ENCODE results near the gene DAGLA. TPM values are rescaled to one million over a fixed set of nuclear protein-coding genes. Genes with fewer than 3 reads are reported as not detected.

The DAGLA gene
- total RNA-seq, 6 experiments from 2014 or later: 2.4 to 4.2 (median 3.3) TPM

GRCh38 chr11:61728066-61728939 is 48.1 kb downstream of the DAGLA start:
- Mint-ChIP-seq H3K27ac (no peak overlapping the region), H3K4me1 (ENCODE audit: low read depth) (peaks cover 34% of the 10 kb centered on the region), H3K27me3 (ENCODE audit: insufficient read depth) (peaks cover 1% of the 10 kb centered on the region; the same call in 1 of the 2 replicates), H3K4me3 (no peak overlapping the region), H3K36me3 (ENCODE audit: low read depth) (0 out of 2 replicates have a peak, but pooled peaks cover 5% of the 10 kb centered on the region), H3K9me3 (no peaks in the 10 kb centered on the region)
- TF ChIP-seq CTCF (IDR thresholded peaks at IDR 0.05): no peak
- DNase-seq: no peak

- no peak for TF ChIP-seq CTCF (IDR thresholded peaks at IDR 0.05)
- H3K36me3 Mint-ChIP-seq (ENCODE audit: low read depth): 0 out of 2 replicates have a peak, but pooled peaks cover 5% of the 10 kb centered on the region
- no peaks in the 10 kb centered on the region for H3K9me3 Mint-ChIP-seq
- peaks cover 1% of the 10 kb centered on the region; the same call in 1 of the 2 replicates for H3K27me3 Mint-ChIP-seq (ENCODE audit: insufficient read depth)
- DNase-seq: peak; percentile 21
- peaks cover 38% of the 10 kb centered on the region for H3K4me1 Mint-ChIP-seq (ENCODE audit: low read depth)
- no peak overlapping the region for H3K4me3 Mint-ChIP-seq
- H3K27ac Mint-ChIP-seq: peak overlapping the region; percentile 14; the same call in 1 of the 2 replicates
These were observed 48.7 kb downstream of the DAGLA start for GRCh38 chr11:61728940-61729219.

GRCh38 chr11:61730240-61730994 is 50.2 kb downstream of the DAGLA start:
- H3K4me1 Mint-ChIP-seq (ENCODE audit: low read depth): peaks cover 38% of the 10 kb centered on the region
- no peaks in the 10 kb centered on the region; the same call in none of the 2 replicates for H3K27me3 Mint-ChIP-seq (ENCODE audit: insufficient read depth)
- peak overlapping the region; percentile 40 for H3K27ac Mint-ChIP-seq

GRCh38 chr11:61731211-61731951 is 51.2 kb downstream of the DAGLA start:
- DNase-seq: no peak
- no peaks in the 10 kb centered on the region; the same call in none of the 2 replicates for H3K27me3 Mint-ChIP-seq (ENCODE audit: insufficient read depth)
- no peak for TF ChIP-seq CTCF (IDR thresholded peaks at IDR 0.05)
- H3K4me1 Mint-ChIP-seq (ENCODE audit: low read depth): peaks cover 38% of the 10 kb centered on the region
- H3K27ac Mint-ChIP-seq: no peak overlapping the region
- no peak overlapping the region for H3K4me3 Mint-ChIP-seq
- H3K9me3 Mint-ChIP-seq: no peaks in the 10 kb centered on the region
- 0 out of 2 replicates have a peak, but pooled peaks cover 5% of the 10 kb centered on the region for H3K36me3 Mint-ChIP-seq (ENCODE audit: low read depth)

More at GRCh38 chr11:61730240-61730994, 50.2 kb downstream of the DAGLA start:
- Mint-ChIP-seq H3K36me3 (ENCODE audit: low read depth) (0 out of 2 replicates have a peak, but pooled peaks cover 5% of the 10 kb centered on the region), H3K9me3 (no peaks in the 10 kb centered on the region), H3K4me3 (no peak overlapping the region)
- TF ChIP-seq CTCF (IDR thresholded peaks at IDR 0.05): no peak
- peak; percentile 7 for DNase-seq
